OCI-LY7 (cell line): ENCODE results near the gene MAGEB17. TPM values are rescaled to one million over a fixed set of nuclear protein-coding genes. Genes with fewer than 3 reads are reported as not detected.

Source experiments
- BruUV-seq: library from RNA; stranded (reverse); fragments of 400-500 nt; replicated peaks from 2 replicates; lab custom pipeline; 2021; lab: Mats Ljungman, UMichigan
- CTCF ChIA-PET: fragments of 300-600 bp; sonication (Branson Sonifier 250); formaldehyde crosslinking; loops from one replicate; lab custom pipeline; 2022; ENCODE audit warnings: antibody characterized with exemption; ENCODE audit not compliant: unreplicated experiment; lab: Charles Lee
- POLR2A ChIA-PET: fragments of 300-600 bp; sonication (Branson Sonifier 250); formaldehyde crosslinking; loops from one replicate; lab custom pipeline; 2022; ENCODE audit warnings: antibody characterized with exemption; lab: Charles Lee
- DNase-seq: peaks from one replicate; pipeline ENCODE4 v3.0.0-alpha.2; 2015; ENCODE audit warnings: low spot score
- H2AFZ ChIP-seq: fragments of 200-600 bp; sonication (generic), shearing (Covaris generic); 2 replicates; pipeline ENCODE4 v1.6.1; 2014; ENCODE audit warnings: mild to moderate bottlenecking, antibody characterized with exemption, low read length, moderate library complexity
- H3K27ac ChIP-seq: fragments of 200-600 bp; sonication (generic); 2 replicates; pipeline ENCODE4 v1.5.1; 2014; ENCODE audit warnings: mixed run types, low read depth, mild to moderate bottlenecking, moderate library complexity, low read length, inconsistent platforms; ENCODE audit not compliant: poor library complexity, severe bottlenecking
- H3K36me3 ChIP-seq: fragments of 200-600 bp; sonication (generic); 2 replicates; pipeline ENCODE4 v1.6.1; 2014; ENCODE audit warnings: mild to moderate bottlenecking, antibody characterized with exemption, low read length, moderate library complexity, mixed read lengths; ENCODE audit not compliant: insufficient read depth
- H3K4me1 ChIP-seq: fragments of 200-600 bp; sonication (generic); 2 replicates; pipeline ENCODE4 v1.5.1; 2014; ENCODE audit warnings: mild to moderate bottlenecking, low read length; ENCODE audit not compliant: insufficient read depth, poor library complexity, severe bottlenecking
- H3K4me2 ChIP-seq: fragments of 200-600 bp; sonication (generic); 2 replicates; pipeline ENCODE4 v1.6.1; 2014; ENCODE audit warnings: mild to moderate bottlenecking, low read length
- H3K4me3 ChIP-seq: fragments of 200-600 bp; sonication (generic); 2 replicates; pipeline ENCODE4 v1.5.1; 2014; ENCODE audit warnings: mild to moderate bottlenecking, low read depth, low read length; ENCODE audit not compliant: poor library complexity, severe bottlenecking
- H3K79me2 ChIP-seq: fragments of 200-600 bp; sonication (generic); 2 replicates; pipeline ENCODE4 v1.6.1; 2016; ENCODE audit warnings: low read depth, mild to moderate bottlenecking, low read length, moderate library complexity, mixed read lengths; ENCODE audit not compliant: insufficient read depth
- H3K9me2 ChIP-seq: fragments of 200-600 bp; sonication (generic); 2 replicates; pipeline ENCODE4 v1.6.1; 2016; ENCODE audit warnings: mild to moderate bottlenecking, low read length, mixed read lengths; ENCODE audit not compliant: insufficient read depth
- H3K9me3 ChIP-seq: fragments of 200-600 bp; sonication (generic); 2 replicates; pipeline ENCODE4 v1.6.1; 2014; ENCODE audit warnings: mild to moderate bottlenecking, mixed run types, low read length, mixed read lengths
- H4K20me1 ChIP-seq: fragments of 200-600 bp; sonication (generic); 2 replicates; pipeline ENCODE4 v1.6.1; 2014; ENCODE audit warnings: mild to moderate bottlenecking, antibody characterized with exemption, low read length, moderate library complexity, mixed read lengths; ENCODE audit not compliant: insufficient read depth
- EZH2phosphoT487 ChIP-seq: fragments of 200-600 bp; sonication (generic); IDR thresholded peaks from 2 replicates; pipeline ENCODE4 v1.6.1; 2018; ENCODE audit warnings: low read depth, borderline replicate concordance, mild to moderate bottlenecking, mixed run types, antibody characterized with exemption, low read length, moderate library complexity, mixed read lengths
- intact Hi-C: fragments of 100-400 bp; cut with micrococcal nuclease; formaldehyde crosslinking; loops from one replicate; pipeline ENCODE4 v1.10.0; 2022; ENCODE audit not compliant: unreplicated experiment
- total RNA-seq, 2 experiments: library from RNA; depleted of rRNA in 1 of 2; stranded (reverse); fragments of >200 nt in 1 of 2; shearing (Covaris generic) in 1 of 2; gene quantifications; 2 replicates each; pipeline ENCODE4 v1.2.3, GENCODE V29; 2014 to 2022
- TF ChIP-seq, protein P1 (sequence below): fragments of 200-600 bp; sonication (generic); conservative IDR thresholded peaks from 2 replicates; pipeline ENCODE4 v1.5.1; 2014; ENCODE audit warnings: mild to moderate bottlenecking, antibody characterized with exemption, low read length, moderate library complexity, mixed read lengths

MAGEB17 gene
- total RNA-seq, 2 experiments from 2014 or later, result not detected

DNA sequence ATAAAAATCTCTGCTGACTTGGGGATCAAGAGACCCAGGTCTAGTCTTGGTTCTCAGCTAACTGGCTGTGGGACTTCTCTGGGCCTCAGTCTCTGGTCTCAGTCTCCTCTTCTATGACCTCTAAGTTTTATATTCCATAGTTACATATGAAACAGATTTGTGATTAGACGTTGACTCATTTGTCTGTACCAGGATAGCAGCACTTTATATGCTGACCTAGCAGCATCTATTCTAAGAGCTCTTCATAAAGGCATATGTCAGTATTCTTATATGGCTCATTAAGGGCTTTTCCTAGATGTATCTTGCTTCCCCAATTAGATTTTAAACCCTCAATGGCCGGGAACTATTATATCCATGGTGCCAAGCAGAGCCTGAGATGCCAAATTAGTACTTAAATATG, 31.2 kb upstream of the MAGEB17 start:
- Histone ChIP-seq H3K9me3 (no peaks in the 10 kb centered on the region), H3K79me2 (no peaks in the 10 kb centered on the region), H2AFZ (no peak overlapping the region), H3K4me1 (peaks cover 19% of the 10 kb centered on the region), H3K4me3 (no peak overlapping the region), H3K36me3 (no peaks in the 10 kb centered on the region), H4K20me1 (no peaks in the 10 kb centered on the region), H3K9me2 (no peaks in the 10 kb centered on the region), H3K27ac (no peak overlapping the region), H3K4me2 (no peak overlapping the region)
- TF ChIP-seq EZH2phosphoT487, result no peak
- TF ChIP-seq, protein P1, sequence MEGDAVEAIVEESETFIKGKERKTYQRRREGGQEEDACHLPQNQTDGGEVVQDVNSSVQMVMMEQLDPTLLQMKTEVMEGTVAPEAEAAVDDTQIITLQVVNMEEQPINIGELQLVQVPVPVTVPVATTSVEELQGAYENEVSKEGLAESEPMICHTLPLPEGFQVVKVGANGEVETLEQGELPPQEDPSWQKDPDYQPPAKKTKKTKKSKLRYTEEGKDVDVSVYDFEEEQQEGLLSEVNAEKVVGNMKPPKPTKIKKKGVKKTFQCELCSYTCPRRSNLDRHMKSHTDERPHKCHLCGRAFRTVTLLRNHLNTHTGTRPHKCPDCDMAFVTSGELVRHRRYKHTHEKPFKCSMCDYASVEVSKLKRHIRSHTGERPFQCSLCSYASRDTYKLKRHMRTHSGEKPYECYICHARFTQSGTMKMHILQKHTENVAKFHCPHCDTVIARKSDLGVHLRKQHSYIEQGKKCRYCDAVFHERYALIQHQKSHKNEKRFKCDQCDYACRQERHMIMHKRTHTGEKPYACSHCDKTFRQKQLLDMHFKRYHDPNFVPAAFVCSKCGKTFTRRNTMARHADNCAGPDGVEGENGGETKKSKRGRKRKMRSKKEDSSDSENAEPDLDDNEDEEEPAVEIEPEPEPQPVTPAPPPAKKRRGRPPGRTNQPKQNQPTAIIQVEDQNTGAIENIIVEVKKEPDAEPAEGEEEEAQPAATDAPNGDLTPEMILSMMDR, result no peak
- intact Hi-C loops, result loop anchor here (2.0 kb wide), 1 partner anchor 281 kb away; the partner anchor contains the start of gene AP1S2
- ChIA-PET CTCF (no interaction called here), POLR2A (interaction anchor here (0.6 to 1.5 kb wide), 2 partner anchors 19 to 113 kb away, joined by 3 read pairs; no protein-coding TSS in a partner anchor)
- DNase-seq, result no peak
- no TSS peak for BruUV-seq

DNA sequence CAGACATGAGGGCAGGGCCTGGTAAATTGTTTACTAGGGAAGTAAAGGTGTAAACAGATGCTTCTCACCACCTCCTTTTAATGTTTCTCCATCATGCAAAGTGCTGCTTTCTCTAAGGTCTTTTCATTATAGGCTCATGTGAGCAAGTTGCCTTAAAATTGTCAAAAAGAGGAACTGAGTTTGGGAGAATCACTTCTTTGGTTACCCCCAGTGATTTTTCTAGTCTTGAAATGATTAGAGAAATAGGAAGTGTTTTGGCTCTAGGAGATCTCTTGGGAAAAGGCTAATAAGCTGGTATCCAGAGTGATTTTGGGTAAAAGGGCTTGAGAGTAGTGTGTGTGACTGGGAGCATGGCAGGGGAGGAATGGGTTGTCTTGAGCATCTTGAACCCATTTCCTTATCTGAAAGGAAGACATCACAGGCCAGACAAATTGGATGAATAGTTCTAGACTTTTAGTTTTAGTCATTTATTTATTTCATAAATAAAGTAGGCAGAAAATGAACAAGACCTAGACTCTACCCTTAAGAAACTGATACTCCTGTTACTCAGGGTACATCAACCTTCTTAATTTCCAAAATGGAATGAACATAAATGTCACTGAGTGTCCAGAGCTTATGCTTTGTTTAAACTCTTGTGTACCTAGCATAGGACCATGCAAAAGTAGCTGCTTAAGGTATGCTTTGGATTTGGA, 29.7 kb upstream of the MAGEB17 start:
- ChIA-PET POLR2A (interaction anchor here (0.6 to 1.0 kb wide), 2 partner anchors 15 to 346 kb away, joined by 3 to 4 read pairs; no protein-coding TSS in a partner anchor), CTCF (interaction anchor here (0.6 to 1.2 kb wide), 3 partner anchors 10 to 206 kb away, joined by 3 to 4 read pairs (median 3); no protein-coding TSS in a partner anchor)
- Histone ChIP-seq H3K4me2 (peak overlapping the region; percentile 42), H2AFZ (peak overlapping the region; percentile 64), H3K9me2 (no peaks in the 10 kb centered on the region), H3K4me1 (peaks cover 18% of the 10 kb centered on the region), H3K79me2 (no peaks in the 10 kb centered on the region), H3K27ac (no peak overlapping the region), H4K20me1 (no peaks in the 10 kb centered on the region), H3K36me3 (no peaks in the 10 kb centered on the region), H3K9me3 (no peaks in the 10 kb centered on the region), H3K4me3 (no peak overlapping the region)
- intact Hi-C loops, result loop anchor here (1.0 to 2.0 kb wide), 2 partner anchors 207 to 283 kb away; partner anchors contain the start of gene AP1S2
- no peak for TF ChIP-seq EZH2phosphoT487
- TF ChIP-seq, protein P1, result no peak
- DNase-seq, result peak; percentile 31
- BruUV-seq, result no TSS peak

DNA sequence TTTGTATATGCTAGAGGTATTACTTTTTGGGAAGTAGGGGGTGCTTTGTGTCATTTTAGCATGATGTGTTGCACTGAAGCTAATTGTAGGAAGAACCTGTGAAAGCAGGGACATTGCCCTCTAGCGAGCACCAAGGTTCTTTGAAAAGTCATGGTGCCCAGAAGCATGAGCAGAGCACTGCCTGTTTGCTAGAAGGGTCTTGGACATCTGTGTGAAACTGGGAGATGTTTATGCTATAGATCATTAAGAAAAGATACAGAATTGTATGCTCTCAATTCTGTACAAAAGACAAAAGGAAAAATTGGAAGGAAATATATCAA, 29.2 kb upstream of the MAGEB17 start:
- POLR2A ChIA-PET, result interaction anchor here (1.0 kb wide), 1 partner anchor 15 kb away, joined by 3 read pairs; no protein-coding TSS in a partner anchor
- TF ChIP-seq EZH2phosphoT487, result no peak
- TF ChIP-seq, protein P1, result peak; percentile 80
- BruUV-seq, result no TSS peak
- H3K9me2 ChIP-seq, result no peaks in the 10 kb centered on the region
- H3K4me3 ChIP-seq, result no peak overlapping the region
- no peak overlapping the region for H3K27ac ChIP-seq
- no peaks in the 10 kb centered on the region for H3K79me2 ChIP-seq
- peak overlapping the region; percentile 64; the same call in 1 of the 2 replicates for H2AFZ ChIP-seq
- H3K4me1 ChIP-seq, result peaks cover 18% of the 10 kb centered on the region
- H3K4me2 ChIP-seq, result peak overlapping the region; percentile 42; the same call in 1 of the 2 replicates
- intact Hi-C loops, result loop anchor here (1.0 kb wide), 1 partner anchor 208 kb away; no protein-coding TSS in a partner anchor
- H4K20me1 ChIP-seq, result no peaks in the 10 kb centered on the region
- CTCF ChIA-PET, result interaction anchor here (0.6 to 1.2 kb wide), 3 partner anchors 10 to 207 kb away, joined by 3 to 4 read pairs (median 3); no protein-coding TSS in a partner anchor
- no peaks in the 10 kb centered on the region for H3K36me3 ChIP-seq
- DNase-seq, result peak; percentile 65
- H3K9me3 ChIP-seq, result no peaks in the 10 kb centered on the region
